K562 treated with DMSO at 1 percent for 4 hours (cell line): ENCODE data around the gene EN2. TPM values are rescaled to one million over a fixed set of nuclear protein-coding genes. Genes with fewer than 3 reads are reported as not detected.

Experiments
- total RNA-seq: library from RNA; unstranded; fragments of 300-600 nt; gene quantifications from 2 replicates; pipeline ENCODE4 v1.2.3, GENCODE V29; 2022; ENCODE audit not compliant: insufficient read depth

The EN2 gene
- not detected in 2 replicates for total RNA-seq

GRCh38 chr7:155458111-155458877, at the start of gene EN2:
EN2 (plus strand) TSS chr7:155458129; CDS start chr7:155458378, 249 bp downstream.

Other genes starting within 250 kb of the EN2 start
- 129 and 190 TPM in 2 replicates for gene INSIG1, start 160.3 kb upstream of the EN2 start, total RNA-seq
- gene CNPY1, start 88.4 kb downstream of the EN2 start, total RNA-seq, result not detected in 2 replicates
- 30.8 and 31.0 TPM in 2 replicates for gene RBM33, start 186.5 kb downstream of the EN2 start, total RNA-seq